Body of pancreas (tissue), 4 donors: ENCODE measurements around the gene UBE2Q2.

Experiments
- CTCF ChIP-seq, 7 experiments: fragments of 450-650 bp in 4 of 7; fragments of 200-600 bp in 3 of 7; sonication (generic) in 3 of 7; IDR thresholded peaks; one replicate each; pipeline ENCODE4 v1.5.1; 2016 to 2019; ENCODE audit warnings: antibody characterized with exemption in 7 of 7
- POLR2A ChIP-seq, 3 donors: fragments of 450-650 bp; IDR thresholded peaks; one replicate each; pipeline ENCODE4 v1.6.1; 2016; ENCODE audit warnings: antibody characterized with exemption in 3 of 3, mild to moderate bottlenecking in 2 of 3

- TF ChIP-seq CTCF (IDR thresholded peaks at IDR 0.05): no peak
- no peak for TF ChIP-seq POLR2A (IDR thresholded peaks at IDR 0.05)
These were observed 73.7 kb downstream of the UBE2Q2 start for GRCh38 chr15:75916978-75917377.
